K562 (cell line): ENCODE results near the gene MYCL. TPM values are rescaled to one million over a fixed set of nuclear protein-coding genes. Genes with fewer than 3 reads are reported as not detected.

ENCODE experiments used
- CC2D1A ChIP-seq: fragments of 450-650 bp; IDR thresholded peaks from 2 replicates; pipeline ENCODE4 v1.6.1; 2017; ENCODE audit warnings: mild to moderate bottlenecking
- FOSL1 ChIP-seq: fragments of 200-800 bp; sonication (Bioruptor generic); conservative IDR thresholded peaks from 2 replicates; pipeline ENCODE4 v1.6.1; 2016; ENCODE audit warnings: missing genetic modification characterization, missing compliant biosample characterization
- FOXP4 ChIP-seq: sonication (generic); formaldehyde crosslinking; IDR thresholded peaks from 2 replicates; pipeline ENCODE4 v1.8.0; 2022; ENCODE audit warnings: mild to moderate bottlenecking, missing genetic modification reagents, borderline replicate concordance
- GTF2E2 ChIP-seq: fragments of 200-800 bp; sonication (Bioruptor generic); IDR thresholded peaks from 2 replicates; pipeline ENCODE4 v1.6.1; 2016; ENCODE audit warnings: missing genetic modification characterization, missing compliant biosample characterization
- NFE2 ChIP-seq: IDR thresholded peaks from 2 replicates; pipeline ENCODE4 v1.6.1; 2014; ENCODE audit warnings: antibody characterized with exemption, low read depth
- NFYB ChIP-seq: IDR thresholded peaks from 2 replicates; pipeline ENCODE4 v1.6.1; 2011; ENCODE audit warnings: mild to moderate bottlenecking, moderate library complexity; ENCODE audit not compliant: insufficient read length; ENCODE audit errors: extremely low read depth
- NR2C2 ChIP-seq, 2 experiments: fragments of 200-800 bp in 1 of 2; sonication (Bioruptor generic) in 1 of 2; sonication (generic) in 1 of 2; formaldehyde crosslinking in 1 of 2; IDR thresholded peaks; 2 replicates each; pipeline versions ENCODE4 v1.6.1 to v1.8.0; 2016 to 2022; ENCODE audit warnings: mild to moderate bottlenecking in 1 of 2, missing compliant biosample characterization in 1 of 2, missing genetic modification characterization in 1 of 2, missing genetic modification reagents in 1 of 2
- PHTF2 ChIP-seq: fragments of 250-450 bp; sonication (Bioruptor Pico); IDR thresholded peaks from 2 replicates; pipeline ENCODE4 v1.5.0; 2021; ENCODE audit warnings: mild to moderate bottlenecking
- RBM25 ChIP-seq: fragments of 200-400 bp; formaldehyde crosslinking; IDR thresholded peaks from 2 replicates; pipeline ENCODE4 v1.6.1; 2018; ENCODE audit warnings: low read length, low read depth, moderate library complexity; ENCODE audit not compliant: severe bottlenecking
- RUNX1 ChIP-seq: sonication (generic); IDR thresholded peaks from 2 replicates; pipeline ENCODE4 v1.6.1; 2016; ENCODE audit warnings: antibody characterized with exemption, low read depth
- TAF7 ChIP-seq: fragments of 450-650 bp; IDR thresholded peaks from 2 replicates; pipeline ENCODE4 v1.6.1; 2016; ENCODE audit warnings: missing genetic modification characterization, missing compliant biosample characterization
- XRCC5 ChIP-seq: fragments of 200-400 bp; formaldehyde crosslinking; IDR thresholded peaks from 2 replicates; pipeline ENCODE4 v1.6.1; 2017; ENCODE audit warnings: low read depth, mild to moderate bottlenecking, low read length
- ZBED1 ChIP-seq: IDR thresholded peaks from 2 replicates; pipeline ENCODE4 v1.6.1; 2014
- ZBTB9 ChIP-seq: fragments of 450-650 bp; formaldehyde crosslinking; IDR thresholded peaks from 2 replicates; pipeline ENCODE4 v1.4.0; 2020; ENCODE audit warnings: mild to moderate bottlenecking, moderate library complexity
- ZNF253 ChIP-seq: fragments of 250-450 bp; sonication (Bioruptor Pico); conservative IDR thresholded peaks from 2 replicates; pipeline ENCODE4 v1.6.1; 2021; ENCODE audit warnings: mild to moderate bottlenecking
- ZNF311 ChIP-seq: fragments of 250-450 bp; sonication (Bioruptor Pico); IDR thresholded peaks from 2 replicates; pipeline ENCODE4 v1.4.0; 2020; ENCODE audit warnings: mild to moderate bottlenecking, moderate library complexity
- ZNF347 ChIP-seq: fragments of 450-650 bp; formaldehyde crosslinking; IDR thresholded peaks from 2 replicates; pipeline ENCODE4 v1.4.0; 2020; ENCODE audit warnings: low read depth, mild to moderate bottlenecking, moderate library complexity
- ZNF764 ChIP-seq: fragments of 250-450 bp; sonication (Bioruptor Pico); IDR thresholded peaks from 2 replicates; pipeline ENCODE4 v1.4.0; 2020; ENCODE audit warnings: low read depth, mild to moderate bottlenecking, moderate library complexity
- polyA plus RNA-seq, 8 experiments: library from polyadenylated mRNA; depleted of rRNA in 4 of 8; stranded (reverse) in 5 of 8; unstranded in 3 of 8; fragments of >200 nt; fragmentation: Nextera tagmentation in 2 of 8; fragmentation: Illumina TruSeq in 1 of 8; extraction: Ambion mirVana in 2 of 8; extraction: Trizol in 1 of 8; gene quantifications; 2 replicates each; pipeline versions ENCODE4 v1.2.1 to v1.2.3, GENCODE V29; 2011 to 2014; ENCODE audit warnings: inconsistent platforms in 1 of 8, missing spikeins in 1 of 8
- total RNA-seq, 7 experiments: library from RNA; depleted of rRNA in 6 of 7; stranded (reverse); fragments of >200 nt in 6 of 7; fragmentation: Illumina TruSeq in 2 of 7; extraction: Trizol in 2 of 7; gene quantifications; 2 replicates each; pipeline versions ENCODE4 v1.2.1 to v1.2.3, GENCODE V29; 2011 to 2021; ENCODE audit warnings: low replicate concordance in 1 of 7

The MYCL gene
- total and polyA plus RNA-seq, 9 of the 15 experiments (the other 6 are each of a cell fraction or from before 2014, with no cell fraction given): 3.5 to 22.0 (median 12.8) TPM

GRCh38 chr1:39901714-39902459 lies at the start of gene MYCL (continued):
- TF ChIP-seq ZNF764 (CRISPR knock-in tag) (no peak), PHTF2 (CRISPR knock-in tag) (no peak), XRCC5 (0 out of 2 replicates have a peak, but pooled peaks have one; percentile 22), RUNX1 (no peak), CC2D1A (no peak), ZNF311 (CRISPR knock-in tag) (0 out of 2 replicates have a peak, but pooled peaks have one; percentile 51), ZBTB9 (CRISPR knock-in tag) (peak; percentile 96; the same call in 1 of the 2 replicates), ZBED1 (no peak), ZNF347 (CRISPR knock-in tag) (no peak), FOSL1 (tag) (peak; percentile 66), FOXP4 (0 out of 2 replicates have a peak, but pooled peaks have one; percentile 65), TAF7 (tag) (no peak), GTF2E2 (tag) (no peak; the same call in 1 of the 2 replicates), NFE2 (no peak), NR2C2 (CRISPR knock-in tag; IDR thresholded peaks at IDR 0.05) (no peak), NR2C2 (tag; IDR thresholded peaks at IDR 0.05) (peak; percentile 69), NFYB (no peak), RBM25 (no peak), ZNF253 (no peak)
